ENCODE results near the gene SPATA33. TPM values are rescaled to one million over a fixed set of nuclear protein-coding genes. Genes with fewer than 3 reads are reported as not detected.
A peak's percentile ranks its signal among the peaks of the same experiment; 100 is the strongest.

Gene SPATA33
- total RNA-seq, 1 experiment from 2014 or later: 17.4 TPM

DNA sequence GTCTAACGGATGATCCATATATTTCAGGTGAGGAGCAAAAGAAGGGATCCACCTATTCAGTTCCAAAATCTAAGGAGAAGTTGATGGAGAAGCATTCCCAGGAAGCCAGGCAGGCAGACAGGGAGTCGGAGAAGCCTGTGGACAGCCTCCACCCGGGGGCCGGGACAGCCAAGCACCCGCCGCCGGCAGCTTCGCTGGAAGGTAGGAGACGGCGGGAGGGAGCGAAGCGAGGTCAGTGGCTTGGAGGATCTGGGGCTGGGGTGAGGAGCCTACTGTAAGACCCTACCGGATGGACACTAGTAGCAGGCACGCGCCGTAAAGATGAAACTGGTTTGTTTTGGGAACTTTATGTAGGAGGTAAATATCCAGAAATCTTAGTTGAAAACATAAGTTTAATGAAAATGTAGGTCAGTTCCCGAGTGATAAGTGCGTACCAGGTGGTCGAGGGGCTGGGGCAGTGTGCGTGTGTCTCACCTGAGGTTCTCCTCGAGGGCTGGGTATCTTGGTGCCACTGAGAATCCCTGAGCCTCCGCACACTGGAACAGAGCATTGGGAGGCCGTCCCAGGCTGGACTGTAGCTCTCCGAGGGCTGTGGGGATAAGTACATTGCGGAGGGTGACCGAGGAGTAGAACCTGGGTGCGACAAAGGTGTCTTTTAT is 714 bp downstream of the SPATA33 start:
- H2AK5ac ChIP-seq (ENCODE audit: insufficient read length, low read length): no peak overlapping the region
- H3K79me1 ChIP-seq (ENCODE audit: insufficient read depth, low read depth, low read length, poor library complexity, severe bottlenecking): peaks cover 2% of the 10 kb centered on the region
- no peak overlapping the region for H3K27ac ChIP-seq (ENCODE audit: insufficient read length, low read depth, low read length)
- DNase-seq: no peak
- no peak overlapping the region for H2BK5ac ChIP-seq (ENCODE audit: insufficient read length, low read length)
- H3K56ac ChIP-seq (ENCODE audit: insufficient read length, low read depth, low read length): no peak overlapping the region
- H3K27me3 Mint-ChIP-seq (ENCODE audit: low read depth): peaks cover 2% of the 10 kb centered on the region; the same call in 1 of the 2 replicates
- no peaks in the 10 kb centered on the region for H3K4me1 ChIP-seq (ENCODE audit: insufficient read depth, low read length)
- peaks cover 5% of the 10 kb centered on the region; the same call in 1 of the 2 replicates for H3K79me2 ChIP-seq (ENCODE audit: insufficient read depth, low read length)
- H2BK15ac ChIP-seq (ENCODE audit: low read depth, low read length): no peak overlapping the region
- no peak overlapping the region for H2BK120ac ChIP-seq (ENCODE audit: low read depth, low read length, poor library complexity, severe bottlenecking)
- peaks cover 9 to 14% of the 10 kb centered on the region in 2 experiments for H3K4me1 Mint-ChIP-seq
- H2BK20ac ChIP-seq (ENCODE audit: low read depth, low read length, poor library complexity, severe bottlenecking): no peak overlapping the region
- H3K4ac ChIP-seq (ENCODE audit: low read depth, low read length): no peak overlapping the region
- H3K4me2 ChIP-seq (ENCODE audit: insufficient read depth, insufficient read length, low read length): peak overlapping the region; percentile 84
- no peaks in the 10 kb centered on the region for H3K9me3 ChIP-seq (ENCODE audit: control insufficient read depth, low read depth, low read length)
- H3T11ph ChIP-seq (ENCODE audit: low read length): no peak overlapping the region
- no peak overlapping the region; the same call in 1 of the 2 replicates for H3K14ac ChIP-seq (ENCODE audit: insufficient read depth, low read length)
- no peak overlapping the region for H3K23ac ChIP-seq (ENCODE audit: insufficient read length, low read depth, low read length)
- H4K20me1 ChIP-seq (ENCODE audit: control insufficient read depth, insufficient read depth, insufficient read length): no peaks in the 10 kb centered on the region
- H3K9me3 Mint-ChIP-seq: peaks cover 7 to 9% of the 10 kb centered on the region in 2 experiments; a peak in 4 of 5 replicates
- H3K23me2 ChIP-seq (ENCODE audit: insufficient read length, low read depth, low read length, poor library complexity, severe bottlenecking): peaks cover 7% of the 10 kb centered on the region
- H2BK12ac ChIP-seq (ENCODE audit: insufficient read length, low read depth, low read length): no peak overlapping the region
- H4K91ac ChIP-seq (ENCODE audit: insufficient read length, low read depth, low read length): no peak overlapping the region
- no CpG with 5 or more reads among the region's 27 CpGs for WGBS (ENCODE audit: extremely low coverage, insufficient read length, low lambda C conversion rate)
- H3K36me3 Mint-ChIP-seq (ENCODE audit: insufficient read depth in 1 of 3, low read depth in 3 of 3): peaks cover 45 to 57% (median 56%) of the 10 kb centered on the region in 3 experiments
- no peak overlapping the region for H4K5ac ChIP-seq (ENCODE audit: insufficient read length, low read depth, low read length)
- peak overlapping the region in 2 of 3 experiments; percentile 44 to 60; a peak in 1 of 7 replicates for H3K27ac Mint-ChIP-seq
- TF ChIP-seq, protein P1, sequence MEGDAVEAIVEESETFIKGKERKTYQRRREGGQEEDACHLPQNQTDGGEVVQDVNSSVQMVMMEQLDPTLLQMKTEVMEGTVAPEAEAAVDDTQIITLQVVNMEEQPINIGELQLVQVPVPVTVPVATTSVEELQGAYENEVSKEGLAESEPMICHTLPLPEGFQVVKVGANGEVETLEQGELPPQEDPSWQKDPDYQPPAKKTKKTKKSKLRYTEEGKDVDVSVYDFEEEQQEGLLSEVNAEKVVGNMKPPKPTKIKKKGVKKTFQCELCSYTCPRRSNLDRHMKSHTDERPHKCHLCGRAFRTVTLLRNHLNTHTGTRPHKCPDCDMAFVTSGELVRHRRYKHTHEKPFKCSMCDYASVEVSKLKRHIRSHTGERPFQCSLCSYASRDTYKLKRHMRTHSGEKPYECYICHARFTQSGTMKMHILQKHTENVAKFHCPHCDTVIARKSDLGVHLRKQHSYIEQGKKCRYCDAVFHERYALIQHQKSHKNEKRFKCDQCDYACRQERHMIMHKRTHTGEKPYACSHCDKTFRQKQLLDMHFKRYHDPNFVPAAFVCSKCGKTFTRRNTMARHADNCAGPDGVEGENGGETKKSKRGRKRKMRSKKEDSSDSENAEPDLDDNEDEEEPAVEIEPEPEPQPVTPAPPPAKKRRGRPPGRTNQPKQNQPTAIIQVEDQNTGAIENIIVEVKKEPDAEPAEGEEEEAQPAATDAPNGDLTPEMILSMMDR (conservative IDR thresholded peaks at IDR 0.05): no peak
- H3K9ac ChIP-seq (ENCODE audit: extremely low read depth, insufficient read length, low read length): peak overlapping the region; percentile 81
- no peak overlapping the region for H4K8ac ChIP-seq (replicated peaks; ENCODE audit: insufficient read length, low read depth, low read length)
- peak overlapping the region; percentile 84 to 92 for H3K4me3 Mint-ChIP-seq
- H2AFZ ChIP-seq (ENCODE audit: low read length): no peak overlapping the region
- H3K18ac ChIP-seq (ENCODE audit: insufficient read length, low read depth, low read length): no peak overlapping the region
- H3K27me3 ChIP-seq (ENCODE audit: insufficient read depth, low read length): no peaks in the 10 kb centered on the region
